Astrocyte (in vitro differentiated cells and primary cell): ENCODE measurements around the gene MESP2. TPM values are rescaled to one million over a fixed set of nuclear protein-coding genes. Genes with fewer than 3 reads are reported as not detected.

Experiments used
- DNase-seq: peaks from one replicate; pipeline ENCODE4 v3.0.0-alpha.2; 2010; ENCODE audit warnings: low read depth
- FAIRE-seq: peaks from 2 replicates; lab custom pipeline; 2011; peaks lifted over from hg19 to GRCh38; lab: Jason Lieb, UNC
- H2AFZ ChIP-seq: 2 replicates; pipeline ENCODE4 v1.6.0; 2012; ENCODE audit warnings: low read depth, low read length, inconsistent platforms
- H3K27ac ChIP-seq: 2 replicates; pipeline ENCODE4 v1.5.1; 2011; ENCODE audit warnings: low read depth, low read length, inconsistent platforms
- H3K27me3 ChIP-seq: 2 replicates; pipeline ENCODE4 v1.6.0; 2011; ENCODE audit warnings: low read length, inconsistent platforms; ENCODE audit not compliant: insufficient read depth
- H3K36me3 ChIP-seq: 2 replicates; pipeline ENCODE4 v1.5.1; 2011; ENCODE audit warnings: low read length, inconsistent platforms; ENCODE audit not compliant: insufficient read depth
- H3K4me1 ChIP-seq: 2 replicates; pipeline ENCODE4 v1.5.1; 2011; ENCODE audit warnings: low read length, inconsistent platforms; ENCODE audit not compliant: insufficient read depth
- H3K4me2 ChIP-seq: 2 replicates; pipeline ENCODE4 v1.6.0; 2012; ENCODE audit warnings: low read length, inconsistent platforms
- H3K4me3 ChIP-seq: 2 replicates; pipeline ENCODE4 v1.5.1; 2011; ENCODE audit warnings: low read depth, mild to moderate bottlenecking, low read length, inconsistent platforms; ENCODE audit not compliant: insufficient read depth
- H3K79me2 ChIP-seq: 2 replicates; pipeline ENCODE4 v1.6.0; 2012; ENCODE audit warnings: mild to moderate bottlenecking, low read length, inconsistent platforms; ENCODE audit not compliant: insufficient read depth
- H3K9ac ChIP-seq: 2 replicates; pipeline ENCODE4 v1.6.0; 2012; ENCODE audit warnings: mild to moderate bottlenecking, low read length, inconsistent platforms
- H3K9me3 ChIP-seq: 2 replicates; pipeline ENCODE4 v1.5.1; 2012; ENCODE audit warnings: low read depth, mild to moderate bottlenecking, low read length, inconsistent platforms; ENCODE audit not compliant: insufficient read depth
- H4K20me1 ChIP-seq: 2 replicates; pipeline ENCODE4 v1.6.0; 2012; ENCODE audit warnings: low read length, inconsistent platforms; ENCODE audit not compliant: insufficient read depth
- H3K27ac Mint-ChIP-seq: one replicate; pipeline ENCODE4 v1.8.0; 2021; ENCODE audit warnings: mild to moderate bottlenecking, mixed read lengths; ENCODE audit not compliant: unreplicated experiment
- H3K27me3 Mint-ChIP-seq: one replicate; pipeline ENCODE4 v1.8.0; 2021; ENCODE audit warnings: low read depth, mixed read lengths; ENCODE audit not compliant: unreplicated experiment
- H3K36me3 Mint-ChIP-seq: one replicate; pipeline ENCODE4 v1.8.0; 2021; ENCODE audit warnings: low read depth, mixed read lengths; ENCODE audit not compliant: unreplicated experiment
- H3K4me1 Mint-ChIP-seq: one replicate; pipeline ENCODE4 v1.8.0; 2021; ENCODE audit warnings: low read depth, mixed read lengths; ENCODE audit not compliant: unreplicated experiment
- H3K4me3 Mint-ChIP-seq: one replicate; pipeline ENCODE4 v1.8.0; 2021; ENCODE audit warnings: mild to moderate bottlenecking, moderate library complexity, mixed read lengths; ENCODE audit not compliant: unreplicated experiment
- H3K9me3 Mint-ChIP-seq: one replicate; pipeline ENCODE4 v1.8.0; 2021; ENCODE audit warnings: mild to moderate bottlenecking, mixed read lengths; ENCODE audit not compliant: unreplicated experiment
- EZH2 ChIP-seq: IDR thresholded peaks from 2 replicates; pipeline ENCODE4 v1.6.1; 2012; ENCODE audit warnings: mild to moderate bottlenecking, low read length, inconsistent platforms; ENCODE audit not compliant: insufficient read depth
- total RNA-seq: library from RNA; stranded (reverse); gene quantifications from 2 replicates; pipeline ENCODE4 v1.2.1, GENCODE V29; 2021
- TF ChIP-seq, protein P1 (sequence below): IDR thresholded peaks from 2 replicates; pipeline ENCODE4 v1.5.1; 2011; ENCODE audit warnings: low read depth, mild to moderate bottlenecking, inconsistent platforms, low read length, moderate library complexity; ENCODE audit not compliant: insufficient read depth

Gene MESP2
- total RNA-seq, 1 donor from 2014 or later = not detected

DNA sequence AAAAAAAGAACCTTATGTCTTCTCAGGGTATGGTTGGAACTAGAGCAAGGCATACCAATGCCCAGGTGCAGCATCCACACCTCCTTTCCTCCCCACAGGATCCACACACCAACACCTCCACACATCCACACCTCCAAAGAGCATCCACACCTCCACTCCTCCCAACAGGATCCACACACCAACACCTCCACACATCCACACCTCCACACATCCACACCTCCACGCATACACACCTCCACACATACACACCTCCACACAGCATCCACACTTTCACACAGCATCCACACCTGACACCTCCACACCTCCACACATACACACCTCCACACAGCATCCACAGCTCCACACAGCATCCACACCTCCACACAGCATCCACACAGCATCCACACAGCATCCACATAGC lies 30.4 kb upstream of the MESP2 start:
- H3K4me2 ChIP-seq = no peak overlapping the region
- H2AFZ ChIP-seq = no peak overlapping the region
- DNase-seq = no peak
- H3K9me3 Mint-ChIP-seq = no peaks in the 10 kb centered on the region
- no peak overlapping the region for H3K27ac Mint-ChIP-seq
- H3K4me1 ChIP-seq = peaks cover 2% of the 10 kb centered on the region
- no peaks in the 10 kb centered on the region for H3K9me3 ChIP-seq
- H3K36me3 Mint-ChIP-seq = no peaks in the 10 kb centered on the region
- peaks cover 45% of the 10 kb centered on the region for H3K27me3 Mint-ChIP-seq
- H3K4me3 ChIP-seq = no peak overlapping the region
- TF ChIP-seq, protein P1, sequence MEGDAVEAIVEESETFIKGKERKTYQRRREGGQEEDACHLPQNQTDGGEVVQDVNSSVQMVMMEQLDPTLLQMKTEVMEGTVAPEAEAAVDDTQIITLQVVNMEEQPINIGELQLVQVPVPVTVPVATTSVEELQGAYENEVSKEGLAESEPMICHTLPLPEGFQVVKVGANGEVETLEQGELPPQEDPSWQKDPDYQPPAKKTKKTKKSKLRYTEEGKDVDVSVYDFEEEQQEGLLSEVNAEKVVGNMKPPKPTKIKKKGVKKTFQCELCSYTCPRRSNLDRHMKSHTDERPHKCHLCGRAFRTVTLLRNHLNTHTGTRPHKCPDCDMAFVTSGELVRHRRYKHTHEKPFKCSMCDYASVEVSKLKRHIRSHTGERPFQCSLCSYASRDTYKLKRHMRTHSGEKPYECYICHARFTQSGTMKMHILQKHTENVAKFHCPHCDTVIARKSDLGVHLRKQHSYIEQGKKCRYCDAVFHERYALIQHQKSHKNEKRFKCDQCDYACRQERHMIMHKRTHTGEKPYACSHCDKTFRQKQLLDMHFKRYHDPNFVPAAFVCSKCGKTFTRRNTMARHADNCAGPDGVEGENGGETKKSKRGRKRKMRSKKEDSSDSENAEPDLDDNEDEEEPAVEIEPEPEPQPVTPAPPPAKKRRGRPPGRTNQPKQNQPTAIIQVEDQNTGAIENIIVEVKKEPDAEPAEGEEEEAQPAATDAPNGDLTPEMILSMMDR = no peak
- TF ChIP-seq EZH2 = no peak
- FAIRE-seq = no peak
- no peaks in the 10 kb centered on the region for H4K20me1 ChIP-seq
- H3K4me1 Mint-ChIP-seq = no peaks in the 10 kb centered on the region
- H3K27ac ChIP-seq = no peak overlapping the region
- H3K27me3 ChIP-seq = peaks cover 38% of the 10 kb centered on the region
- H3K4me3 Mint-ChIP-seq = no peak overlapping the region
- no peak overlapping the region for H3K9ac ChIP-seq
- H3K79me2 ChIP-seq = no peaks in the 10 kb centered on the region
- no peaks in the 10 kb centered on the region for H3K36me3 ChIP-seq

DNA sequence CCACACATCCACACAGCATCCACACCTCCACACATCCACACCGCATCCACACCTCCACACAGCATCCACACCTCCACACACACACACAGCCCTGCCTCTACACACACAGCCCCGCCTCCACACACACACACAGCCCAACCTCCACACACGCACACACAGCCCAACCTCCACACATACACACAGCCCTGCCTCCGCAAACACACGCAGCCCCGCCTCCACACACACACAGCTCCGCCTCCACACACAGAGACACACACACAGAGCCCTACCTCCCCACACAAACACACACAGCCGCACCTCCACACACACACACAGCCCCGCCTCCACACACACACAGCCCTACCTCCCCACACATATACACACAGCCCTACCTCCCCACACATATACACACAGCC lies 29.7 kb upstream of the MESP2 start:
- no peaks in the 10 kb centered on the region for H3K79me2 ChIP-seq
- no peak overlapping the region for H3K4me2 ChIP-seq
- no peaks in the 10 kb centered on the region for H3K9me3 ChIP-seq
- no peak overlapping the region for H3K27ac ChIP-seq
- H4K20me1 ChIP-seq = no peaks in the 10 kb centered on the region
- FAIRE-seq (no peak), DNase-seq (no peak)
- Mint-ChIP-seq H3K9me3 (no peaks in the 10 kb centered on the region), H3K4me3 (no peak overlapping the region), H3K27ac (no peak overlapping the region), H3K4me1 (no peaks in the 10 kb centered on the region), H3K27me3 (peaks cover 45% of the 10 kb centered on the region), H3K36me3 (no peaks in the 10 kb centered on the region)
- H3K36me3 ChIP-seq = no peaks in the 10 kb centered on the region
- no peak overlapping the region for H2AFZ ChIP-seq
- no peak overlapping the region for H3K4me3 ChIP-seq
- H3K27me3 ChIP-seq = peaks cover 38% of the 10 kb centered on the region
- no peak overlapping the region for H3K9ac ChIP-seq
- peaks cover 6% of the 10 kb centered on the region for H3K4me1 ChIP-seq
- TF ChIP-seq EZH2 = no peak
- TF ChIP-seq, protein P1 = no peak

DNA sequence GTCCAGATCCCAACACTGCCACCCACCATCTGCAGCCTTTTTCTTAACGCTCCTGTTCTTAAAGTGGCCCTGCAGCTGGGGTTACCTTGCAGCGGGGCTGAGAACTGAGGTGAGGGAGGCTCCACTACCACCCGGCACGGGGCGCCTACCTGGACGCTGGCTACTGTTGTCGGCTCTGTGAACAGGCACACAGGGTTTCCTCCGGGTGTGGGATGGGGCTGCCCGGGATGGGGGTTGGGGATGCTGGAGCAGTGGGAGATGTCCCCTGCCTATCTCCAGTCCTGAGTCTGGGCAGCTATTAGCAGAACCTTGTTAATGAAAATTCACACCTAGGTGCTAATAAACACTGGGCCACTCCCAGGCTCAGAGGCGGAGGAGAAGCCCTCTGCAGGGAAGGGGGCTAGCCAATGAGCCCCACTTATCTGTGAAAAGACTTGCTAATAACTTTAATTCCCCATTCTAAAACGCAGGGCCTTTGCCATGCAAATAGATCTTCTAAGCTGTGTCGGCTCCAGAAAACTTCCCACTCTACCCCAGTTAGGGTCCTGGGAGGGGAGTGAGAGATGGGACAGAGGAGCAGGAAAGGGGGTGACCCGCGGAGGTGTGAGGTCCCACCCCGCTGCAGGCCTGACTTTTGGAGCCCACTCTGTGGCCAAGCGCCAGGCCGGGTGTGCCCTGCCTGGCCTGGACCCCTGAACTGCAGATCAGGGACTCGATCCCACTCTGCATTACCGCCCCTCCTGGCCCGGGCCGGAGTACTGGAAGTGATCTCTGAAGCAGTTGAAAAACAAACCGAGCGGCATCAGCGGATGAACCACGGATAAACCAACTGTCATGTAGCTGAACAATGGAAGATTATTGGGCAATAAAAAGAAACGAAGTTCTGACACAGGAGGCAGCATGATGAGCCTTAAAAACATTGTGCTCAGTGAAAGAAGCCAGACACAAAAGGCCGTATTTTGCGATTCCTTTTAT lies 28.1 kb upstream of the MESP2 start:
- H3K79me2 ChIP-seq = no peaks in the 10 kb centered on the region
- no peak overlapping the region for H3K4me2 ChIP-seq
- Mint-ChIP-seq H3K27me3 (peaks cover 51% of the 10 kb centered on the region), H3K27ac (no peak overlapping the region), H3K4me3 (no peak overlapping the region), H3K9me3 (no peaks in the 10 kb centered on the region), H3K36me3 (no peaks in the 10 kb centered on the region), H3K4me1 (no peaks in the 10 kb centered on the region)
- no peaks in the 10 kb centered on the region for H3K9me3 ChIP-seq
- H3K4me3 ChIP-seq = no peak overlapping the region
- no peaks in the 10 kb centered on the region for H4K20me1 ChIP-seq
- FAIRE-seq = no peak
- no peak for TF ChIP-seq EZH2
- TF ChIP-seq, protein P1 = no peak
- H3K27ac ChIP-seq = no peak overlapping the region
- H3K4me1 ChIP-seq = peaks cover 6% of the 10 kb centered on the region
- H3K27me3 ChIP-seq = peaks cover 40% of the 10 kb centered on the region
- no peaks in the 10 kb centered on the region for H3K36me3 ChIP-seq
- no peak for DNase-seq
- H2AFZ ChIP-seq = no peak overlapping the region
- H3K9ac ChIP-seq = no peak overlapping the region
